SK-N-SH treated with all-trans-retinoic acid at 6 μM for 48 hours (cell line): Measurements from ENCODE around the gene PTPRD.

ENCODE experiments used
- ARNTL ChIP-seq: fragments of 450-650 bp; formaldehyde crosslinking; IDR thresholded peaks from 2 replicates; pipeline ENCODE4 v1.5.0; 2020; ENCODE audit warnings: low read depth, mild to moderate bottlenecking, moderate library complexity, borderline replicate concordance
- BACH2 ChIP-seq: fragments of 250-450 bp; sonication (Bioruptor Pico); IDR thresholded peaks from 2 replicates; pipeline ENCODE4 v1.9.0; 2021; ENCODE audit warnings: mild to moderate bottlenecking, borderline replicate concordance
- SNAI2 ChIP-seq: fragments of 250-450 bp; sonication (Bioruptor Pico); IDR thresholded peaks from 2 replicates; pipeline ENCODE4 v1.5.0; 2020; ENCODE audit warnings: mild to moderate bottlenecking, moderate library complexity
- TCF4 ChIP-seq: fragments of 250-450 bp; sonication (Bioruptor Pico); IDR thresholded peaks from 2 replicates; pipeline ENCODE4 v1.8.0; 2021; ENCODE audit warnings: mild to moderate bottlenecking, moderate library complexity, borderline replicate concordance
- ZFP30 ChIP-seq: fragments of 450-650 bp; formaldehyde crosslinking; IDR thresholded peaks from 2 replicates; pipeline ENCODE4 v1.5.0; 2022; ENCODE audit warnings: mild to moderate bottlenecking, moderate library complexity
- ZNF565 ChIP-seq: fragments of 450-650 bp; formaldehyde crosslinking; conservative IDR thresholded peaks from 2 replicates; pipeline ENCODE4 v1.5.0; 2020; ENCODE audit warnings: low read depth, mild to moderate bottlenecking, moderate library complexity
- ZNF70 ChIP-seq: fragments of 450-650 bp; formaldehyde crosslinking; IDR thresholded peaks from 2 replicates; pipeline ENCODE4 v1.5.0; 2020; ENCODE audit warnings: mild to moderate bottlenecking, moderate library complexity
- TF ChIP-seq, protein P1 (sequence below): fragments of 250-450 bp; sonication (Bioruptor Pico); IDR thresholded peaks from 2 replicates; pipeline ENCODE4 v1.5.0; 2020; ENCODE audit warnings: mild to moderate bottlenecking, moderate library complexity
- TF ChIP-seq, protein P2 (sequence below): fragments of 250-450 bp; sonication (Bioruptor Pico); IDR thresholded peaks from 2 replicates; pipeline ENCODE4 v1.8.0; 2020; ENCODE audit warnings: mild to moderate bottlenecking, moderate library complexity, borderline replicate concordance
- TF ChIP-seq, protein P3 (sequence below): fragments of 250-450 bp; sonication (Bioruptor Pico); IDR thresholded peaks from 2 replicates; pipeline ENCODE4 v1.5.1; 2021; ENCODE audit warnings: mild to moderate bottlenecking, moderate library complexity
- TF ChIP-seq, protein P4 (sequence below): fragments of 250-450 bp; sonication (Bioruptor Pico); IDR thresholded peaks from 2 replicates; pipeline ENCODE4 v1.5.1; 2020; ENCODE audit warnings: low read depth, mild to moderate bottlenecking, moderate library complexity

DNA sequence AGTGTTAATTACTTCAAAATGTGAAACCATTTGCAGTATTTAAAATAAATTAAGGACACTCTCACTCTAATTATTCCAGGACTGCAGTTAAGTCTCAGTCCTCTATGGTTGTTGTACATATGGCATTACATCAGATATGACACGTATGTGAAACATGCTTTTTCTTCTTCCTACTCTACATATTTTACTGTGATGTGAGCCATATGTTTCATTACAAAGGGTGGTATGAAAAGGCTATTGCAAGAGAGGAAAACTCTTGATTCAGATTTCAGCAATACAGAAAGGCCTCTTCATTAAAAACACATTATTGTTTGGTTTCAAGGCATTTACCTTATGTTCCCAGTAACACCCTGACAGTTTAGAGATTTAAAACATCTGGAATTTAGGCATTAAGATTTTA, 1848.8 kb downstream of the PTPRD start:
- TF ChIP-seq ARNTL (no peak), SNAI2 (CRISPR knock-in tag) (no peak), BACH2 (CRISPR knock-in tag) (no peak), ZNF565 (CRISPR knock-in tag) (no peak), TCF4 (no peak), ZFP30 (CRISPR knock-in tag) (no peak), ZNF70 (CRISPR knock-in tag) (no peak)
- TF ChIP-seq, protein P1, sequence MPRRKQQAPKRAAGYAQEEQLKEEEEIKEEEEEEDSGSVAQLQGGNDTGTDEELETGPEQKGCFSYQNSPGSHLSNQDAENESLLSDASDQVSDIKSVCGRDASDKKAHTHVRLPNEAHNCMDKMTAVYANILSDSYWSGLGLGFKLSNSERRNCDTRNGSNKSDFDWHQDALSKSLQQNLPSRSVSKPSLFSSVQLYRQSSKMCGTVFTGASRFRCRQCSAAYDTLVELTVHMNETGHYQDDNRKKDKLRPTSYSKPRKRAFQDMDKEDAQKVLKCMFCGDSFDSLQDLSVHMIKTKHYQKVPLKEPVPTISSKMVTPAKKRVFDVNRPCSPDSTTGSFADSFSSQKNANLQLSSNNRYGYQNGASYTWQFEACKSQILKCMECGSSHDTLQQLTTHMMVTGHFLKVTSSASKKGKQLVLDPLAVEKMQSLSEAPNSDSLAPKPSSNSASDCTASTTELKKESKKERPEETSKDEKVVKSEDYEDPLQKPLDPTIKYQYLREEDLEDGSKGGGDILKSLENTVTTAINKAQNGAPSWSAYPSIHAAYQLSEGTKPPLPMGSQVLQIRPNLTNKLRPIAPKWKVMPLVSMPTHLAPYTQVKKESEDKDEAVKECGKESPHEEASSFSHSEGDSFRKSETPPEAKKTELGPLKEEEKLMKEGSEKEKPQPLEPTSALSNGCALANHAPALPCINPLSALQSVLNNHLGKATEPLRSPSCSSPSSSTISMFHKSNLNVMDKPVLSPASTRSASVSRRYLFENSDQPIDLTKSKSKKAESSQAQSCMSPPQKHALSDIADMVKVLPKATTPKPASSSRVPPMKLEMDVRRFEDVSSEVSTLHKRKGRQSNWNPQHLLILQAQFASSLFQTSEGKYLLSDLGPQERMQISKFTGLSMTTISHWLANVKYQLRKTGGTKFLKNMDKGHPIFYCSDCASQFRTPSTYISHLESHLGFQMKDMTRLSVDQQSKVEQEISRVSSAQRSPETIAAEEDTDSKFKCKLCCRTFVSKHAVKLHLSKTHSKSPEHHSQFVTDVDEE: no peak
- TF ChIP-seq, protein P2, sequence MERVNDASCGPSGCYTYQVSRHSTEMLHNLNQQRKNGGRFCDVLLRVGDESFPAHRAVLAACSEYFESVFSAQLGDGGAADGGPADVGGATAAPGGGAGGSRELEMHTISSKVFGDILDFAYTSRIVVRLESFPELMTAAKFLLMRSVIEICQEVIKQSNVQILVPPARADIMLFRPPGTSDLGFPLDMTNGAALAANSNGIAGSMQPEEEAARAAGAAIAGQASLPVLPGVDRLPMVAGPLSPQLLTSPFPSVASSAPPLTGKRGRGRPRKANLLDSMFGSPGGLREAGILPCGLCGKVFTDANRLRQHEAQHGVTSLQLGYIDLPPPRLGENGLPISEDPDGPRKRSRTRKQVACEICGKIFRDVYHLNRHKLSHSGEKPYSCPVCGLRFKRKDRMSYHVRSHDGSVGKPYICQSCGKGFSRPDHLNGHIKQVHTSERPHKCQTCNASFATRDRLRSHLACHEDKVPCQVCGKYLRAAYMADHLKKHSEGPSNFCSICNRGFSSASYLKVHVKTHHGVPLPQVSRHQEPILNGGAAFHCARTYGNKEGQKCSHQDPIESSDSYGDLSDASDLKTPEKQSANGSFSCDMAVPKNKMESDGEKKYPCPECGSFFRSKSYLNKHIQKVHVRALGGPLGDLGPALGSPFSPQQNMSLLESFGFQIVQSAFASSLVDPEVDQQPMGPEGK (CRISPR knock-in tag): no peak
- TF ChIP-seq, protein P3, sequence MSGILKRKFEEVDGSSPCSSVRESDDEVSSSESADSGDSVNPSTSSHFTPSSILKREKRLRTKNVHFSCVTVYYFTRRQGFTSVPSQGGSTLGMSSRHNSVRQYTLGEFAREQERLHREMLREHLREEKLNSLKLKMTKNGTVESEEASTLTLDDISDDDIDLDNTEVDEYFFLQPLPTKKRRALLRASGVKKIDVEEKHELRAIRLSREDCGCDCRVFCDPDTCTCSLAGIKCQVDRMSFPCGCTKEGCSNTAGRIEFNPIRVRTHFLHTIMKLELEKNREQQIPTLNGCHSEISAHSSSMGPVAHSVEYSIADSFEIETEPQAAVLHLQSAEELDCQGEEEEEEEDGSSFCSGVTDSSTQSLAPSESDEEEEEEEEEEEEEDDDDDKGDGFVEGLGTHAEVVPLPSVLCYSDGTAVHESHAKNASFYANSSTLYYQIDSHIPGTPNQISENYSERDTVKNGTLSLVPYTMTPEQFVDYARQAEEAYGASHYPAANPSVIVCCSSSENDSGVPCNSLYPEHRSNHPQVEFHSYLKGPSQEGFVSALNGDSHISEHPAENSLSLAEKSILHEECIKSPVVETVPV: no peak
- TF ChIP-seq, protein P4, sequence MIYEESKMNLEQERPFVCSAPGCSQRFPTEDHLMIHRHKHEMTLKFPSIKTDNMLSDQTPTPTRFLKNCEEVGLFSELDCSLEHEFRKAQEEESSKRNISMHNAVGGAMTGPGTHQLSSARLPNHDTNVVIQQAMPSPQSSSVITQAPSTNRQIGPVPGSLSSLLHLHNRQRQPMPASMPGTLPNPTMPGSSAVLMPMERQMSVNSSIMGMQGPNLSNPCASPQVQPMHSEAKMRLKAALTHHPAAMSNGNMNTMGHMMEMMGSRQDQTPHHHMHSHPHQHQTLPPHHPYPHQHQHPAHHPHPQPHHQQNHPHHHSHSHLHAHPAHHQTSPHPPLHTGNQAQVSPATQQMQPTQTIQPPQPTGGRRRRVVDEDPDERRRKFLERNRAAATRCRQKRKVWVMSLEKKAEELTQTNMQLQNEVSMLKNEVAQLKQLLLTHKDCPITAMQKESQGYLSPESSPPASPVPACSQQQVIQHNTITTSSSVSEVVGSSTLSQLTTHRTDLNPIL (CRISPR knock-in tag): no peak
